ENCODE data around the gene MIAT.
"Not testable (repeated sequence)": the region's sequence is repeated elsewhere in the genome, so short reads cannot be mapped to it uniquely, and the experiment has no call there.

Gene MIAT

DNA sequence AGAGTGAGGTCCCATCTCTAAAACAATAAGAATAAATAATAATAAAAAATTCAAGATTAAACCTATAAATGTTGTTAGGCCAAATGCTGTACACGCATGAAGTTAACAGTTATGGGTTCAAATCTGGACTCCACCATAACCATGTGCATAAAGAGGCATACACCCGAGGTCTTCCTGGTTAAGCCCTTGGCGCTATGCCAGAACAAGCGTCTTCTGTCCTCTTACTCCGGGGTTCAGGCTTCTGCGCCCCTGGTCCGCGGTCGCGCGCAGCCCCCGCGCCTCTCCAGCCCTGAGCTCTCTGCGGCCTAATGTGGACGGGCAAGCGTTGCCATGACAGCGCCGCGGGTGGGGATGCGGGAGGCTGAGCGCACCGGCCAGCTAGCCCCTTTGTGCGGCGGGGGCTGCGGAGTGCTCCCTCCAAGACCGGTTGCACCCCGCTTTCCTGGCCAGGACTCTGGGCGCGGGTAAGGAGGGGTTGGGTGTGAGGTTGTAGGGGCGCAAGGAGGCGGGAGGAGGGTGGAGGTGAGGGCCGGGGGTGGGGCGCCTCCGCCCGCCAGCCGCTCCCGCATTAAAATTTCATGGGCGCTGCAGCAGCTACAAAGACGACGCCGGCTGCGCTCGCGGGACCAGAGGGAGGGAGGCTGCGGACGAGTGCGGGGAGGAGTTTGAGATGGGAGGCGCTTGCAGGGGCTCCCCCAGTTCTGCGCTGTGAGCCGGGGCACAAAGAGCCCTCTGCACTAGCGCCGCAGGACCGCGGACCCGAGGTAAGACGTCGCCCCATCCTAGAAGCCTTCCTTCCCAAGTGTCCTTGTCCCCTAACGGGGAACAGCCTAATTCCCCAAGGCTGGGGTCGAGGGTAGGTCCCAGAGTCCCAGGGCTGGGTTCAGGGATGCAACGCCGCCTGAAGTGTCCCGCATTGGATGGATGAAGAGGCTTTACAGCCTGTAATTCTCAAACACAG, at the start of gene MIAT:
Gene MIAT, plus strand, starts transcription at position 698 of the 961 bp plus-strand sequence.
- DNase-seq (ENCODE audit: low spot score): no peak

DNA sequence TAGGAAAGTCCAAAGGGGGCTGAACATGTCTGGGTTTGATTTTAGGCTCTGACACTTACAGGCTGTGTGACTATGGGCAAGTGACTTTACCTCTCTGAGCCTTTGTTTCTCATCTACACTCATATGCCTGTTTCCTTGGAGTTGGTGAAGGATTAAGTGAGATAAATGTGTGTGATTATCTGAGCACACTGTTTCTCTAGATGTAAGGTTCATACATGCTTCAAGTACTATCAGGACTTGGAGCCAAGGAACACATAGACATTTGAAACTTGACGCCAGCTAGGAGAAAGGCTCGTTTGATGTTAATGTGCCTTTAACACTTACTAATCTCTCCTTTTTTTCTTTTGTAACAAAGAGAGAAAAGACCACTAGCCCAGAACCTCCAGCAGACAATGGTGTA, 49.3 kb upstream of the MIAT start:
- no peak for DNase-seq (ENCODE audit: low spot score)

DNA sequence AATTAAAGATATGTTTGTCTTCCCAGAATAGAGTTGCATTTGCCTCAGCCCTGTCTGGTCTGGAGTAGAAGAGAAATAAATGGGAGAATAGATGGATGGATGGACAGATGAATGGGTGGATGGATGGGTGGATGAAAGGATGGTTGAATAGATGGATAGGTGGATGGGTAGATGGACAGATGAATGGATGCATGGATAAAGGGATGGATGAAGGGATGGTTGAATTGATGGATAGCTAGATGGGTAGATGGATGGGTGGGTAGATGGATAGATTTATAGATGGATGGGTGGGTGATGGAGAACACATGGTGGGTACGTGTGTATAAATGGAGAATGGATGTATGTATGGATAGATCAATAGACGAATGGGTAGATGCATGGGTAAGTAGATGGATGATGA, 48.1 kb upstream of the MIAT start:
- no peak for DNase-seq (ENCODE audit: low spot score)

DNA sequence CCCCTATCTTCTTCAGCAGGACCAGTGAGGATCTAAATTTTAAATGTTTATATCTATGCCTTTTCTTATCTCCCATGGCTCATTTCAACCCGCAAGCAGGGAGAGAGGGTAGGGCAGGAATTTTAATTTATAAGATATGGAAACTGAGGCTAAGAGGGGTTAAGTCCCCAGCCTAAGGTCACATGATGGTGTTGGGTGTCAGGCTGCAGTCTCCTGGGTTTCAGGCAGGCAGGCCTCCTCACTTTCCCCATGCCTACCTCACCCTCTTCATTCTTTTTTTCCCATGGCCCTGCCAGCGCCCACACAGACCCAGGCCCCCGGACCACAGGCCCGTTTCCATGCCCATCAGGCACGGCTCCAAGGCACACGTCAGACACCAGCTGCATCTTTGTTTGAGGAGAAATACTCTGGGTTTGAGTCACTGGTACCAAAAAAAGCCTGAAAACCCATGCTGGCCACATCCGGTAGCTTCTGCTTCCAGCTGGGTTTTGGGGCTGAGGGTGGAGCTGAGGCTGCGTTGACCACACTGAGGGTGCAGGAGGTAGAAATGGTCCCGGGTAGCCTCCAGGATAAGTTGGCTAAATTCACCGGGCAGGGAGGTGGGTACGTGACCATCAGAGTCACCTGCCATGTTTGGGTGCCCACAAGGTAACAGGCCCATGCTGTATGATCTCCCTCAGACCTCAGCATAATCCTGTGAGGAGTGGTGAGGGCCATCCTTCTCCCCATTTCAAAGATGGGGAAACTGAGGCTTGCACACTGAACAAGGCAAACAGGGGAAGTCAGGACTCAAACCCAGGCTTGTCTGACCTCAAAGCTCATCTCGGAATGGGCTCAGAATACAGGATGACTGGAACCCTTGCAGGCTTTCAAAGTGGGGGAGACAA, 47.1 kb upstream of the MIAT start:
- no peak for DNase-seq (ENCODE audit: low spot score)

DNA sequence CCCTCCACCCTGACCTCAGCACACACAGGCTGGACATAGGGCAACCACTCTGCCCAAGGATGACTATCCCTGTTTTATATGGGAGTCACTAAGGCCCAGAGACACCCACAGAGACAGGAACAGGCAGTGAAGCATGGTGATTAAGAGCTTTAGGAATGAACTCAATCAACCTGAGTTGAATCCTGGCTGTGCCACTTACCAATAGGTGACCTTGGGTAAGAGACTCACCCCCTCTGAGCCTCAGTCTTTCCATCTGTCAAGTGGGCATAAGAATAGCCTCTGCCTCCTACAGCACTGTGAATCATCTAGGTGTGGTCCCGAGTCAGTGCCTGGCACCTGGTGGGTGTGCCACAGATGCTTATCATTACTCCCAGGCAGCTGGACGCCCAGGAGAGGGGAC, 46.4 kb upstream of the MIAT start:
- DNase-seq (ENCODE audit: low spot score): no peak

DNA sequence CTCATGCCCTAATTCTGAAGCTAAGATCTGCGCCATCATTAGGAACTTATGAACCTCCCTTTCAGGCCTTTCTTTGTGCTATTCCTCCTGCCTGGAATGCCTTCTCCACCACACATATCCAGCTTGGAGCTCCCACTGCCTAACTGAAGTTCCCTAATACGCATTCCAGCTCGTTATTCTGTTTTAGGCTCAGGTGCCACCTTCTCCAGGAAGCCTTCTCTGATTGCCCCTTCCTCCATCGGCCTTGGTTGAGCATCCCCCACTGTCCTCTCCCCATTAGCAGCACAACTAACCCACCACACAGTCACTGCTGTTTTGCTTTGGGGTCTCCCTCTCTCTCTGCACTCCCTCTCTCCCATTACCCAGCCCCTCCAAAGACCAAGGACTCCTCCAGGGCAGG, 44.7 kb upstream of the MIAT start:
- DNase-seq (ENCODE audit: low spot score): no peak

DNA sequence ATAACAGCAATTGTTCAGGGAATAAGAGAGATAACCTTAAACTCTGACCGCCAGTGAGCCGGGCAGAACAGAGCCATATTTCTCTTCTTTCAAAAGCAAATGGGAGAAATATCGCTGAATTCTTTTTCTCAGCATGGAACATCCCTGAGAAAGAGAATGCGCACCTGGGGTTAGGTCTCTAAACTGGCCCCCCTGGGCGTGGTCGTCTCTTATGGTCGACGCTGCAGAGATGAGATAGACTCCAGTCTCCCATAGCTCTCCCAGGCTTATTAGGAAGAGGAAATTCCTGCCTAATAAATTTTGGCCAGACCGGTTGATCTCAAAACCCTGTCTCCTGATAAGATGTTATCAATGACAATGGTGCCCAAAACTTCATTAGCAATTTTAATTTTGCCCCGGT, 43.6 kb upstream of the MIAT start:
- DNase-seq (ENCODE audit: low spot score): not testable (repeated sequence)

DNA sequence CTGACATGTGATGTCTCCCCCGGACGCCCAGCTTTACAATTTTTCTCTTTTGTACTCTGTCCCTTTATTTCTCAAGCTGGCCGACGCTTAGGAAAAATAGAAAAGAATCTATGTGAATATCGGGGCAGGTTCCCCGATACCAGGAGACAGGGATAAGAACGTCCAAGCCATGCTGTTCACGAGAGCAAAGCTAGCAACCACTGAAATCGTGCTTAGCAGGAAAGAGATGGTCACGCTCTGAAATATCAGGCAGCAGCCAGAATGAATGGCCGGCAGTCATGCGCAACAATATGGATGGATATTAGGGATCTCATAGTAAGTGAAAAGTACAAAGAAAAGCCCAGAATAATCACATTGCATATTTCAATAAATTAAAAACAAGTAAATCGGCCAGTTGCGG, 43.1 kb upstream of the MIAT start:
- DNase-seq (ENCODE audit: low spot score): no peak

DNA sequence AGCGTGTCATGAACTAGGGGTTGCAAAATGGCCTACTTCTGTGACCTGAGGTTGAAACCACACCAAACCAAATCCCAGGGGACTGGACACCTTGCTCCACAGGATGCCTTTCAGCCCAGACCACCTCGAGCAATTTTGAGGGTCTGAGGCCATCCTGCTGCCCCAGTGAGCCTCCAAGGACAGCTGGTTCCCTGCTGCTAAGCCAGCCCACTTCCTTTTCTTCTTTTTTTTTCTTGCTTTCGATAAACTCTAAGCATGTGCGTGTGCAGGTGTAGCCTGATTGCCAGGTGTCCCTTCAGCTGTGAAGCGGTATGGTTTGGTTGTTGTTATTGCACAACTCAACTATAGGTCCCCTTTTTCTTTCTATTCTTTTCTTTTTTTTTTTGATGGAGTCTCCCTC, 42.2 kb upstream of the MIAT start:
- no peak for DNase-seq (ENCODE audit: low spot score)

DNA sequence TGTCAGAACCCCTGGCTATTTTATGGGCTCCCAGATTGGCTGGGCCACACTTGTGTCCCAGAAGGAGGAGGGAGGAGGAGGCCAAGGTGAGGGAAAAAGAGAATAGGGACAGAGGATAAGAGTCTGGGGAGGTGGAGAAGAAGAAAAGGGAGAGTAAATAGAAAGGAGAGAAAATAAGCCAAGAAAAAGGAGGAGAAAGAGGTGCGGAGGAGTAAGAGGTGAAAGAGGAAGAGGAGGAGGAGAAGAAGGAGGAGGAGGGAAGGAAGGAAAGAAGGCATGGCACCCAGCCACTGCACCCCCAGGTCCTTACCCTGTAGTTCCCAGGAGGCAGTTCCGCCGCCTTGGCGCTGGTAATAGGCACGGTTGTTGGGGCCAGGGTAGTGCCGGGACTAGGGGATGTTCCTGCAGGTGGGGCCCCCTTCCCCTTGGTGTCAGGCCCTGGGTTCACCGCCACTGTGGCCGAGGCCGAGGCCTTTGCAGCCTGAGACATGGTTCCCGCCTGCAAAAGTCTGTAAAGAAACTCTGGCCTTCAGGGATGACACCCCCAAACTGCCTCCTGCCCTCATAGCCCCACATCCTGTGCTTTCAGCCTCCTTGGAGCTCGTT, 41.5 kb upstream of the MIAT start:
- no peak for DNase-seq (ENCODE audit: low spot score)

DNA sequence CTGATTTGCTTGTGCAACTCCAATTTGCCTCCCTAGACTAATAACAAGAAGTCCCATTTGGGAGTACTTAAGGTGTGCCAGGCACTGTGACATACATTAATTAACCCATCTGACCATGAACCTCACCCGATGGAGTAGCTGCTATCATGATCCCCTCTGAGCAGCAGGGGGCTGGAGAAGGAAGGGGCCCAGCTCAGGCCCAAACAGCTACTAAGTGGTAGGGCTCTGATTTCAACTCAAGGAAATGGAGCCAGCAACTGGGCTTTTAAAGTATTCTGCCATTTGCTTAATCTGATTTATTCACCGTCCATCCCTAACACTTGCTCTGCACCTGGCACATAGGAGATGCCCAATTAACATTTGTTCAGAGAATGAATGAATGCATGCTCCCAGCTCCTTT, 40.7 kb upstream of the MIAT start:
- DNase-seq (ENCODE audit: low spot score): no peak

DNA sequence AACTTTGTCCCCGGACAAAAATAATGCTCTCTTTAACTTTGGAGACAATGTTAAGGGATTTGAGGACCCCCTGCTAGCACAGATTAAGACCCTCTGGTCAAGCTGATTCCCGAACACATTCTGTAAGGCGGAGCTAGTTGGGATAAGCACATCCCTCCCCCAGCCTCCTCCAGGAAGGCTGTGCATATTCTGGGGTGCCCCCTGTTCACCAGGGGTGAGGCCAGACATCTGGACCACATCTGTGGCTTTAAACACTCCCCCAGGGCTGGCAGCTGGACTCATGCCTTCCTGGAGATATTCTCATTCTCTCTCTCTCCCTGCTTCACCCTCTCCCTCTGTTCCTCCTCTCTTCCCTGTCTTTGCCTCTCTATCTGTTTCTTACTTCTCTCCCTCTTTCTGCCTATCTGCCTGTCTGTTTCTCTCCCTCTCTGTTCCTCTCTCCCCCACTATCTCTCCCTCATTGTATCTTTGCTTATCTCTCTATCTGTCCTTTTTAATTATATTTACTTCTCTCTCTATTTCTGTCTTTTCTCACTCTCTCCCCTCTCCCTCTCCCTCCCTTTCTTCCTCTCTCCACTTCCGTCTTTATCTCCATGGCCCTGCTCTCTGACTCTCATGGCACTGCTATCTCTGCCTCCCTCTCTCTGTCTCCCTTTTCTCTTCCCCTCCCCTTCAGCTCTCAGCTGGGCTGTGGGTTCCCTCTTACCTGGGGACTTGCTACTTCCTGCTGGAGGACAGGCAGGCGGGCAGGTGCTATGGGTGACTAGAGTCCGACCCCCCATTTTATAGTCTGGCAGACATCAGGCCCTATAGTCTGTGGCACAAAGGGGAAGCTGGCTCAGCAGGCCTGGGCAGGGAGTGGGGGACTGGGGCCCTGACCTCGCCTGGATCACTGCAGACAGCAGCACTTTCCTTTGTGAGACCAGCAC, 39.9 kb upstream of the MIAT start, which contains the start of gene CRYBB1:
Gene CRYBB1, minus strand, starts transcription at position 757 of the 929 bp plus-strand sequence. CDS start 1,708 bp downstream, outside the sequence.
- DNase-seq (ENCODE audit: low spot score): no peak

DNA sequence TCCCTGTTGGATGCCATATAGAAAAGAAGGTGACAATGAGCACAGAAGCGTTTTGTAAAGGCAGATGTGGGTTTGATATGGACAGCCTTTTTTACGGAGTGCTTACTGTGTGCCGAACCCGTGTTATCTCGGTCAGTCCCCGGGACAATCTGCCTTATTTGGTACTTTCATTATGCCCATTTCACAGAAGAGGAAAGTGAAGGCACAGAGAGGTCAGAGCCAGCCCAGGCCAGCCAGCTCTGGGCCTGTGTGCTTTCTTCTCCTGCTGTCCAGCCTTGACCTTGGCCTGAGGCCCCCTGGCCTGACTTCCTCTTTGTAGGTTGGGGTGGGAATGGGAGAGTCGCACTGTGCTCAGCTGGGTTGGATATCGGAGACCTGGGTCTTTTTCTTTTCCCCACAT, 38.9 kb upstream of the MIAT start:
- no peak for DNase-seq (ENCODE audit: low spot score)

DNA sequence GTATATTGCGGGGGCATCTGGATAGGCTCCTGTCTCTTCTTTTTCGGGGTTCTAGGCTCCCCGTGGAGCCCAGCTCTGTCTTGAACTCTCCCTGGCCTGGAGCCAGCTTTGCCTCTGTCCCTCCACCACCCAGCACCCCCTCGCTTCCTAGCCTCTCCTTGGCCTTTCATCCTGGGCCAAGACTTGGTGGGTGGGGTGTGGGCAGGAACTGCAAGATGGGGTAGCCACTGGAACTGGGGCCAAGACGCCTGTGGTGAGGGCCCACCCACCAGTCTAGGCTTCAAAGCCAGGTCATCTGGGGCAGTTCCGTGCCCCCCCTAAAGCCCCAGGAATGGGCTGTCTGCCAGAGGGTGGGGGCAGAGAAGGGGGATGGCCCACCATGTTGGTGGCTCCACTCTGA, 37.9 kb upstream of the MIAT start:
- DNase-seq (ENCODE audit: low spot score): no peak

DNA sequence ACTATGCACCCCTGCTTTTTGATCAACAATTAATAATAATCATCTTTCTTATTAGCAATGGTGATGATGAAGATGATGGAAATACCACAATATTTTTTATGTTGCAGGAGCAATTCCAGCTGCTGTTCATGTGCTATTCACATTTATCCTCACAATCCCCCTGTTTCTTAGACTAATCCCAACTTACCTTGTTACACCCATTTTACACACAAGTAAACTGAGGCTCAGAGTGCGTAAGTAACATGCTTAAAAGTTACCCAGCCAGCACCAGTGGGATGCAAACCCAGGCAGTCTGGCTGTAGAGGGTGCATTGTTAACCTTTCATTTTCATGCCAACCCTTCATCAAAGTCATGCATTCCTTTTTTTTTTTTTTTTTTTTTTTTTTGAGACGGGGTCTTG, 37.2 kb upstream of the MIAT start:
- no peak for DNase-seq (ENCODE audit: low spot score)

DNA sequence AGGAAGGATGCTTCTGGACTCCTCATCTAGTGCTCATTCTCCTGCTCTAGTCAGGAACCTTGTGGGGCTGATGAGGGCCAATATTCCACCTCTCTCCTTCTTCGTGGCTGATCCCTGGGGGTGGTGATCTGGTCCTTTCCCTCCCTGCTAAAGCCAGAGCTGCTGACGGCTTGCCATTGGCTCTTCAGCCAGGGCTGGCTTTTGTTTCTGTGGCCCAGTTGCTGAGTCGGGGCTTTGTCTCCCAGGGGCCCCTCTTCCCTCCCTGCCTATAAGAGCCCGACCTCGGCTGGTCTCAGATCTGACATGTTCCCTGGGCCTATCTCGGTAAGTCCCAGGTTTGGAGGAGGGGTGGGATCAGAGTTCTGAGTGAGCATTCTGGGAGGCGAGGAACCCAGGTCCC, 35.7 kb upstream of the MIAT start, which contains the start of gene CRYBA4:
Gene CRYBA4, plus strand, starts transcription at position 301 of the 400 bp plus-strand sequence. CDS start 634 bp downstream, outside the sequence.
- DNase-seq (ENCODE audit: low spot score): no peak

DNA sequence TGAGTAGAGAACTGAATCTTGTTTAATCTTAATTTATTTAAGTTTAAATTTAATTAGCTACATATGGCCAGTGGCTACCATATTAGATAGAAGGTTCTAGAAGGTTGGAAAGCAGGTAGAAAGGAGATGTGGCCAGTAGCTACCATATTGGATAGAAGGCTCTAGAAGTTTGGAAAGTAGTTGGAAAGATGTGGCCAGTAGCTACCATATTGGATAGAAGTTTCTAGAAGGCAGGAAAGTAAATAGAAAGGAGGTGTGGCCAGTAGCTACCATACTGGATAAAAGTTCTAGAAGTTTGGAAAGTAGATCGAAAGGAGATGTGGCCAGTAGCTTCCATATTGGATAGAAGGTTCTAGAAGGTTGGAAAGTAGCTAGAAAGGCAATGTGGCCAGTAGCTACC, 33.4 kb upstream of the MIAT start:
- DNase-seq (ENCODE audit: low spot score): no peak

DNA sequence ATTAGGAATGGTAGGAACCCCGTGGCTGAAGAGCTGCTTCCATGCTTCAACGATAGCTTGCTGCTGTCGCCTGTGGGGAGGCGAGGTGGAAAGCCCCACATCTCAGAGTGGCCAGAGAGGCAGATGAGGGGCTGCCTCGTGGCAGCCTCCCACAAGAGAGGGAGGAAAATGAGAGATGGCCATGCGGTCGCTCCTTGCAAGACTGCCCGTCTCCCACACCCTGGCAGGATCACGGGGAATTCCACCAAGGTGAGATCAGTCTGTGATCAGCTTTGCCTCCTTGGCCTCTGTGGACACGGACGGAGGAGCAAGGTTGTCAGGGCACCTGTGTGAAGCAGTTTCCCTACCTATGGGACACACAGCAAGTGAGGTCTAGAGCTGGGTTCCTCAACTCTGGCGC, 32.6 kb upstream of the MIAT start:
- DNase-seq (ENCODE audit: low spot score): peak; percentile 32

DNA sequence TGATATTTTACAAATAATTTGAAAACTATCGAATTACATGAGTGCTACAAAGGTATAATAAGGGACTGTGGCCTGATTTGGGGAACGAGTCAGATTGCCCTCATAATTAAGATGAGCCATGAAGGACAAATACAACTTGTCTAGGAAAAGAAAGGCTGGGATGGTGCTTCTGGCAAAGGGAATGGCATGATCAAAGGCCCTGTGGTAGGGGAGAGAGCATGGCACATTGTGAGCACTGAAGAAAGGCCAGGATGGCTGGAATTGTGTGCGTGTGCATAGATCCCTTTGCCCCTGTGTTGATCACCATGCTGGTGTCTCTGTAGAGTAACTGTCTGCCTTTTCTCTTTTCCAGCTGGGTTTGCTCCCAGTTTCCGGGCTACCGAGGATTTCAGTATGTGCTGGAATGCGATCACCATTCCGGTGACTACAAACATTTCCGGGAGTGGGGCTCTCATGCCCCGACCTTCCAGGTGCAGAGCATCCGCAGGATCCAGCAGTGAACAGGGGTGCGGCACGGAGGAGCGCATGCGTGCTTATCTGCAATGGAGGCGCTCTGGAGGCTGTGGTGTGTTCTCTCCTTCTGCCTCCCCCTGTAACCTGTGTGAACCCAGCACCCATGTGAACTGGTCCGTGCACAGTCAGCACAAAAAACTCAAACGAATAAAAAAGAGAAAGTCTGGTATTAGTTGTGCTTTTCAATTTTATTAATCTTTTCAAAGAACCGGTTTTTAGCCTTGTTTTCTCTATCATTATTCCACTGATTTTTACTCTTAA, 27.2 kb upstream of the MIAT start:
- no peak for DNase-seq (ENCODE audit: low spot score)

DNA sequence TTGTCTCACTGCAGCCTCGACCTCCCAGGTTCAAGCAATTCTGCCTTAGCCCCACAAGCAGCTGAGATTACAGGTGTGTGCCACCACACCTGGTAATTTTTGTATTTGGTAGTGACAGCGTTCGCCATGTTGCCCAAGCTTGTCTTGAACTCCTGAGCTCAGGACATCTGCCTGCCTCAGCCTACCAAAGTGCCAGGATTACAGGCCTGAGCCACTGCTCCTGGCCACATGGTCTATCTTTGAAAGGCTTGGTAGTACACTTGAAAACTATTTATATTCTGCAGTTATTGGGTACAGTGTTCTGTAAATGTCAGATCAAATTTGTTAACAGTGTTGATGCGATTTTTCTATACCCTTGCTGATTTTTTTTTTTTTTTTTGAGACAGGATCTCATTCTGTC, 26.1 kb upstream of the MIAT start:
- DNase-seq (ENCODE audit: low spot score): no peak

Data from kidney tubule cell (primary cell).